HG03066 (cell line): ENCODE measurements around the gene STC2.
"Not testable (repeated sequence)": the region's sequence is repeated elsewhere in the genome, so short reads cannot be mapped to it uniquely, and the experiment has no call there.

Experiments
- ATAC-seq: cut with Tn5 transposase; IDR thresholded peaks from one replicate; pipeline ENCODE4 v1.9.1; 2021; ENCODE audit warnings: low read depth; ENCODE audit not compliant: unreplicated experiment

Gene STC2

DNA sequence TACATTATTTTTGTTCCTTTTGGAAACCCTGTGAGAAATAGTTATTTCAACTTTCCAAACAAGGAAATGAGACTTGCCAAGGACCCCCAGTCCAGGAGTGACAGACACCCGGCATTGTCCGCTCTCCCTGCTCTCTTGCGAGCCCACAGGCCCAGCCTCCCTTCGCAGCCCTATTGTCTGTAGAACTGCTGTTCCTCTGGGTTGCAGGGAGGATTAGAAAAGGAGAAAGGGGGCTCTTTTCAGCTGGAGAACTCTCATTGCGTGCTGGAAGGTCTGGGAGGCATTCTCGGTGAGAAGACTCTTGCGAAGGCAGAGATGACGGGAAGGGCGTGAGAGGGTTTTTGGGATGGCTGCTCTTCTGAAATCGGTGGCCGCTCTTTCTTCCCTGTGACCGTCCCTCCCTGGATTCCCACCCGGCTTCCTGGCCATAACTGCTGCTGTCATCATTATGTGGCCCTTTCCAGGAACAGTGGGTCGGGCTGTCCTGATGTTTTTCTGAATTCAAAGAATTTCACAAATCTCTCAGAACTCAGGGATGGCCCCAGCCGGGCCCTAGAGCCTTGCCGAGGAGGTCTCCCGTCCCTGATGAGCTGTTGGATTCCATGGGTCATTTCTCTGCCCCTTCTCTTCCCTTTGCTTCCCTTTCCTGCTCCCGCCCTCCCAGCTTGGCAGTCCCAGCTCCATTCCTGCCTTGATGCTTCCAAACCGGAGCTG, 29.8 kb downstream of the STC2 start:
- no peak for ATAC-seq

DNA sequence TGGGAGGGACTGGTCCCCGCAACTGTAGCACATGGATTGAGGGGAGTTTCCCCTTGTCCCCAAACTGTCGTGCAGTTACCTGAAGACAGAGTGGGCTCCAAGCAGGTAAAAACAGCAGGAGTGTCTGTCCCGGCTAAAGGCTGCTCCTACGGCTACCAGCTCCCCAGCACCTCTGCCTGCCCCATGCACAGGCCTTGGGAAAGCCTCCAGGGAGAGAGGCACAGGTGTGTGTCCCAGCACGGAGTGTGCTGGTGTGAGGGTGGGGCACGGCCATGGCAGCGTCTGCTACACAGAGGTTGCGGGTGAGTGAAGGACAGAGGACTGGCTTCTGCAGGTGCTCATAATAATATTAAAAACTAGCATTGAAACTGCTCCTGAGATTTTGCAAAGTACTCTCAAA, 30.4 kb downstream of the STC2 start:
- ATAC-seq = no peak

DNA sequence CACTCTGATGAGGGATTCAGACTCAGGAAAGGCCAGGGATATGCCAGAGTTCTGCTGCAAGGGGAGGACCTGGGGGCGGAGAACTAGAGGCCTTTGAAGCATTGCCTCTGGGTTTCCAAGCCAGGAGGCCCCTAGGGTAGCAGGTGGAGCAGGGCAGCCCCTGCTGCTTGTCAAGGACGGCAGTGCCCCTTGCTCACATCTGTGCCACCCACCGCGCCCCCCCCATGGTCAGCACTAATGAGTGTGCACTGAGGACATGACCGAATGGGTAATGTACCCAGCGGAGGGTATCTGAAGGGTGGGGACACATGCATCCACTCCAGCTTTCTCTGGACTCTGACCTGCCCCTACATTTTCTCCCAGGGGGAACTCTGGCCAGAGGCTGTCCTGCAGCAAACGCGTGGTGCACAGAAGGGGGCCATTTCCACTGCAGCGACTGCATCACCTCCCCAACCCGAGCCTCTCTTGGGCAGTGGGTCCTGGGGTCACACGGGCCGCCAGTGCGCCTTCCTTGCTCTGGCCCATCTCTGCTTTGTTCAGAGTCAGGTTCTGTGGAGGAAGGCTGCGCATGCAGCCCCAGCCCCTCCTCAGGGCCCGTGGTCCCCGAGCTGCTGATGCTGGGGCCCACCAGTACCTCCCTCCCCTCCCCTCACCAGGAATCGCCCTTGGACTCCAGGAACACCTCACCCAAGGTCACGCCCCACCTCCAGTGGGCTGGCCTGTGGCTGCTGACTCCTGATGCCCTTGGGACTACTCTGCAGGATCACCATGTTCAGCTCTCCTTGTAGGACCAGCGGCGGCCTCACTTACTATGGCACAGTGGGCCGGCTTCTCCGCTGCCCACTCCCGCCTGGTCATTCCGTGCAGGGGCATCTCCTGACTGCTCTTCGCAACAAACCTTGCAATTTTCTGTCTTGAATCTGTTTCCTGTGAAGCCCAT, 31.2 kb downstream of the STC2 start:
- no peak for ATAC-seq

DNA sequence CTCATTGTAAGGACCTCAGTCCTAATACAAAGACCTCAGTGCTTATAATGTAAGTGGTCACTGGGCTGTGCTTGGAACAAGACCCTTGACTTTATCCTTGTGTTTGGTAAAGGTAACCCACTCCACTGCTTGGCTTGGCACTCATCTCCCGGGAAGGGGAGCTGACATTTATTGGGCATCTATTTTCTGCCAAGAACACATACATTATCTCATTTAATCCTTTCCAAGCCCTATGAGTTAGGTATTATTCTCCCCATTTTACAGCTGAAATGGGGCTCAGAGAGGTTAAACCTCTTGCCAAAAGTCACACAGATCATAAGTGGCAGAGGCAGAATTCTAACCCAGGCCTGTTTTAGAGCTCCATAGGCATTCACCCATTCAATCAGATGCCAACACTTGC, 32.4 kb downstream of the STC2 start:
- ATAC-seq = no peak

DNA sequence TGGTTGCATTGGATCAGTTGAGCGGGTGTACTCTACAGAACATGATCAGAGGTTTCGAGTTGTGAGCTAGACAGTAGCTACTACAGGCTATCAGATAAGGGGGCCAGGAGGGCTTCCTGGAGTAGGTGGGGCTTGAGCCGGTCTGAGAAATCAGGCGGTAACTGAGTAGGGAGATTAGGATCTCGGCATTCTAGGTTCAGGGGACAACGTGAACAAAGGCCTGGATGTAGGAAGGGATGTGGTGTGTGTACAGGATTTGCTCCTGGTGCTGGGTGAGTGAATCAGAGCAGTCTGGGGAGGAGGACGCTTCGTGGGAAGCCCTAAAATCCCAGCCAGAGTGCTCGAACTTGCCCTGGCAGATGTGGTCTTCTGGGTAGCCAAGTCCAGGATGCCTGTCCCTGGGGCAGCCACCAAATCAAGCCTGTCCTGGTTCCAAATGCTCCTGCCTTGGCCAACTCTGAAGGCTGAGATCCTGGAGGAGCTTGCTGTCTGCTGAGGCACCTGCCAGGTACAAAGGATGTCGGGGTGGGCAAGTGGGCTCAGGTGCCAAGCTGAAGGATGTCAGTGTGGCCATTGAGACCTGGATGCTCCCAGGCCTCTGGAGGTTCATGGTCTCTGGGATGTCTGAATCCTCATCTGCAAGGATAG, 33.4 kb downstream of the STC2 start:
- ATAC-seq = no peak

DNA sequence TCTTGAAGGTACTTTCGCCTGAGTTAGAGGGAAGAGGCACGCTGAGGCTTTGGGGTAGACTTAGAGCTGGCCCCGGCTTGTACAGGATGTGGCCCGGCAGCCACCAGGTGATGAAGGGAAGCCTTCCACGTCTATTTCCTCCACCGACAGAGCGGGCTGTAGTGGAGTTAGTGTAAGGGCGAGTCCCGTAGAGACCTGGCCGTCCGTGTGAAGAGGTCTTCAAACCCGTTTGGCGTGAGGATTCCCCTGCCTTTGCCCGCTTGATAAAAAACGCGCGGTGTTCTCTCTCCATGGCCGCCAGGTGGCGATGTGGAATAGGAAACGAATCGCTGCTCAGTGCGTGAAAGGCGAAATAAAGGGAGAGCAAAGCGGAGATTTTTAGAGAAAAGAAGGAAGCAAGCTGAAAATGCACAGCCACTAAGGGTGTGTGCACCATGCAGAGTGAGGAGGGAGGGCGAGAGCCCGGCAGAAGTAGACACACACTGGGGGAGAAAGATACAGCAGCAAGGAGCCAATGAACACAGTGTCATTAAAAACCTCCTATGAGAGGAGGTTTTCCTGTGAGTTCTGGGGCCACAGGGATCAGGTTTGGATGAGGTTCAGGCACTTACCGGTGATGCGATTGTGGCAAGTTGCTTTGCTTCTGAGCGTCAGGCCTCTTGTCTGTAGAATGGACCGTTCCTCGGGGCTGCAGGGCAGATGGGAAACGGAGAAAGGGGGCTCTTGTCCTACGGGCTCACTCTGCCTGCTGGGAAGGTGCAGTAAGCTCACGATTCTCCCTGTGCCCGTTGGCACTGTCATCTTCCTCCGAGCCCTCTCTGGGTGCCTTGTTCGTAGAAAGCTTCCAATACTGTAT, 34.2 kb downstream of the STC2 start:
- peak; percentile 70 for ATAC-seq

DNA sequence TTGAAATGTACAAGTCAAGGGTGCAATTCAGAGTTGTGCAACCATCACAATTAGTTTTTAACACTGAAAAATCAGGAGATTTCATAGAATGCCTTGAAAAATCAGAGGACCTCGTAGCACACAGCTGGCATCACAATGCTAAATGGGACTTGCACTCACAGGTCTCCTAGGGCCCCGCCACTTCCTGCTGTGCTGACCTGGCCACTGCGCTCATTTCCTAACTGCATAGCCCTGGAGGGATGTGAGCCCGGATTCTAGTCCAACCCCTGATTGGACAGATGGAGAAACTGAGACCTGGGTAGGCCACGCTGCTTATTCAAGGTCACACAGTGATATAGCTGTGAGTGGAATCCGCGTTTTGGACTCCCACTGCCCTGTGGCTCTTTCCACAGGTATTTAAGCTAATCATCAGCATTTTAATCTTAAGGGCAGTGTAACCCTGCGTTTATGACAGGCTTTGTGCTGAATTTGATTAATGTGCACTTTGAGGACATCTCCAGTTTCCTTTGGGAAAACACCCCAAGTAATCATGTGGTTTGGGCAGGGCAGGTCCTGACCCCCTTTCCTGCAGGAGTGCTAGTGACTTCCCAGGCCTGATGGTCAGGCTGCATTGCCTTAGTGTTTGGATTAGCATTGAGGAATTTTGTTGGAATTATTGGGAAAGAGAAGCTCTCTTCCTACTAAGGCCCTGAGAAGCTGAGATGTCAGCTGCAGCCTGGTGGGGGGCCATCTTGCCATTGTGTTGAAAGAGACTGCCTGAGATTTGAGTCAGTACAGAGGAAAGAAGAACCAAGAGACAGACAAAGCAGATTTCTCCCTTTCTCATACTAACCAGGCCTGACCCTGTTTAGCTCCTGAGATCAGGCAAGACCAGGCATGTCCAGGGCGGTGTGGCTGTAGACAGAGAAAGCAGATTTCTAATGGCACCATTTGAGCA, 36.2 kb downstream of the STC2 start:
- no peak for ATAC-seq

DNA sequence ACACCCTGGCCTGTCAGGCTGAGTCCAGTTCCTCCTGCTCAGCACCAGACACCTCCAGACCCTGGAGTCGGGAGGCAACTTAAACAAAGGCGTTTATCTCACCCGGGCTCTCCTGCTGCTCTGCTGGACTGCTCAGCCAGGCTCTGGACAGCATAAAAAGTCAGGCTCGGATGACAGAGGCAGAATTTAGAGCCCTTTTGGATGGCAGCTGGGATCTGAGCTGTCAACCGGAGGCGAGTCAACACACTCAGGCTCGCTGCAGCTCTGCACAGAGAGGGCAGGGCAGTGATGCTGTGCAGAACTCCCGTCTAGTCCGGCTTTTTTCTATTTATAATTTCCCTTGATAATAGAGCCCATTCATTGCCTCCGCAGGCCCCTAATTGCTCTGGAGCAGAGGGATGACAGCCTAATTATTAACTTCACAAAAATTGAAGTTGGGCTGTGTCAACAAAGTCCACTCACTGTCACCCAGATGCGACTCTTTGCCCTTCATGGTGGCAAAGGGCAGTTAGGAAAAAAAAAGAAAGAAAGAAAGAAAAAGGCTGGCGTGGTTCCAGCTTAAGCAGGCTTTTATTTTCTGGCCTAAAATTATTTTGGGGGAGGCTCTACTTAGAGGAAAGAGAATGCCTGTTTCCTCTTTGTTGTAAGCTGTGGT, 37.6 kb downstream of the STC2 start:
- ATAC-seq = no peak

DNA sequence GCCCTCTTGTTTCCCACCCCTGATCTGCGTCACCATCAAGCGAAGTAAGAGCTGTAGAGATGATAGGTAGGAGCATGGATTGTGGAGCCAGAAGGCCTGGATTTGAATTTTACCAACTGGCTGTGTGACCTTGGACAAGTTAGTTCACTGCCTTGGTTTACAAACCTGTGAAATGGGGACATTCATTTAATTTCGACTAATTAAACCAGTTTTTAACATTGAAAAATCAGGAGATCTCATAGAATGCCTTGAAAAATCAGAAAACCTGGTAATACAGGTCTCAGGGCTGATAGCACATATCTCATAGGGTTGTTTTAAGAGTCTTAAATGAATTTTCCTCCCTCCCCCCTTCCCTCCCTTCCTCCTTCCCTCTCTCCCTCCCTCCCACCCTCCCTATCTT, 38.8 kb downstream of the STC2 start:
- no peak for ATAC-seq

DNA sequence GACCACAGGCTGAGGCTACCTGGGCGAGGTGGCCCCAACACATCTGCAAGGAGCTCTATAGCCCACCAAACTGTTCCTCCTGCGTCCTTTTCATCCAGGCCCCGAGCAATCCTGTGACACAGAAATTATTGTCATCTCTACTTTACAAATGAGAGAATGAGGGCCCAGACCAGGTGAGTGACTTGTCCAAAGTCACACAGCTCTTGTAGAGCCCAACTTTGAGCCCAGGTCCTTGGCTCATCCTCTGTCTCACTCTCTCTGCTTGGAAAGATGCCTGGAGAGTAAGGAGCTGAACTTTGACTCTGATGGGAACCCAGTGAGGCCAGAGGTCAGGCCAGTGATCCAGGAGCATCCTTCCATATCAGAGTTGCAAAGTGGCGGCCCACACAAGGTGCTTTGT, 39.6 kb downstream of the STC2 start:
- ATAC-seq = no peak

DNA sequence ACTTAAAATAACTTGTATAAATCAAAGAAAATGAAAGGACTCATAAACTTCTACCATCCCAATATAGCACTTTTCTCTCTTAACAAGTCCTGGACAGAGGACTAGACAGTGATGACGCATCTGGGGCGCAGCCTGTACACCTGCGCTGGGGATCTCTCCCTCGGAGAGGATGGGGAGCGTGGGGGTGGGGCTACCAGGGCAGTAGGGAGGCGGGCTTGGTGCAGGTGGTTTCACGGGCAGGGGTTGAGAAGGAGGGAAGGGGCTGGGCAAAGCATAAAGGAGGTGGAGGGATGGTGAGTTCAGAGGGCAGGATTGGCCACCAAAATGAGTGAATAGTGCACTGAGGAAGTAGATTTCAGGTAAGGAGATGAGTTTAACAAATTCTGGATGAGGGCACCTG, 41.1 kb downstream of the STC2 start:
- no peak for ATAC-seq

DNA sequence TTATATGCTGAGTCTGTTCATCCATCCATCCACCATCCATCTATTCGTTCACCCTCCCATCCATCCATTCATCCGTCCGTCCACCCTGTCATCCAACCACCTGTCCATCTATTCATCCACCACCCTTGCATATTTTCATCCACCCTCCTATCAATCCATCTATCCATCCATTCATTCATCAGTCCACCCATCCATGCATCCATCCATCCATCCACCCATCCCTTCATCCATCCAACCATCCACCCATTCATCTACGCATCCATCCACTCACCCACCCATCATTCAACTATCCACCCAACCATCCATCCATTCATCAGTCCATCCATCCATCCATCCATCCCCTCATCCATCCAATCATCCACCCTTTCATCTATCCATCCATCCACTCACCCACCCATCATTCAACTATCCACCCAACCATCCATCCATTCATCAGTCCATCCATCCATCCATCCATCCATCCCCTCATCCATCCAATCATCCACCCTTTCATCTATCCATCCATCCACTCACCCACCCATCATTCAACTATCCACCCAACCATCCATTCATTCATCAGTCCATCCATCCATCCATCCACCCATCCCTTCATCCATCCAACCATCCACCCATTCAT, 43.8 kb downstream of the STC2 start:
- ATAC-seq = not testable (repeated sequence)

DNA sequence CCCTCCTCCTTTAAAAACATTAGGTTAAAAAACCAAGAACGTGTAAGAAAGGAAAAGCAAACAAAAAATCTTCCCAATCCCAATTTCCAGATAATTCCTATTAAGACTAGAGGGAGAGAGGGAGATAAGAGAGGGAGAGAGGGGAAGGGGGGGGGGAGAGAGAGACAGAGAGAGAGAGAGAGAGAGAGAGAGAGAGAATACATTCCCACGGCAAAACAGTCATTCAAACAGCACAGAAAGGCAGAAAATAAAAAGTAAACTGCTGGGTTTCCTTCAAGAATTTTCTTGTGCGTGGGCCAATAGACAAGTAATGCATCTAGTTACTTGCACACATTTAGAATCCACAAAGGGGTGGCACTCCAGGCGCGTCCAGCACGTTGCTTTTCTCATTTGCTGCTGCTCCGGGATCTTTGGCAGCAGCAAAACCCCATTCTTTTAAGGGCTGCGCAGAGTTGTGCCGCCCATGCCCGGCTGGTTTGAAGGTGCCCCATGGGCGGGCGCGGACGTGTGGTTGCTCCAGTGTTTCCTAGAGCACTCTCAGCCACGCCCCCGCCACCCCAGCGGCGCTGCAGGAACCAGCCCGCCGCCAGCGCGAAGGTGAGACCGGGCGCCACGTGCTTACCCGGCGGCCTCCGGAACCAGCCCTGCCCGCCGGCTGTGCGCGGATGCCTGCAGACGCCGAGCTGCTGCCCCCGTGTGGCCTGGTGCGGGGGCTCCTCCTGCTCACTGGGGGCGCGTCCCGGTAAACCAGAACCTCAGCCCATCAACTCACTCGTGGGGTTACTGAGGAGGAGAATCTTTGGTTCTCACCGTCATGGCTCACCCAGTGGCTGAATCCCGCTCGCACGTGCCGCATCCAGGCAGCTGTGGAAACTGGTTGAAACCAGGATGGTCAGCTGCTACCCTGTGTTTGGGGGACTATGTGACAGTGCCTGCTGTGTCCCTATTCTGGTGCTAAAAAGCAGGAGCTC, 44.6 kb downstream of the STC2 start:
- peak; percentile 93 for ATAC-seq

DNA sequence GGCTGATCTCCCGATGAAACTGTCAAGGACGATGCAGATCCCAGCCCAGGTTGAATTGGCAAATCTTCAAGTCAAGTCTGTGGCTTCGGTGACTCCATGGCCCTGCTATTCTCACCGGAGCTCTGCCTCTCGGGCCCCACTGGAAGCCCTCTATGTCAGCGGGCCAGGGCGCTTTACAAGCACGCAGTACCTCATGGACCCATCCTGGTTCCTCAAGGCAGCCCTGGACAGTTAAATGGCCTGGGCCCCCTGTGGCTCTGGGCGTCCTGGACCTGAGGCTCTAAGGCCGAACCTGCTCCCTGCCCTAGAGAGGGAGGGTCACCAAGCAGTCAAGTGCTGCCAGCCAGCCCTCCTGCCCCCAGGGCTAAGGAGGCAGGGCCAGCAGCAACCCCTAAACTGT, 45.3 kb downstream of the STC2 start:
- ATAC-seq = no peak

DNA sequence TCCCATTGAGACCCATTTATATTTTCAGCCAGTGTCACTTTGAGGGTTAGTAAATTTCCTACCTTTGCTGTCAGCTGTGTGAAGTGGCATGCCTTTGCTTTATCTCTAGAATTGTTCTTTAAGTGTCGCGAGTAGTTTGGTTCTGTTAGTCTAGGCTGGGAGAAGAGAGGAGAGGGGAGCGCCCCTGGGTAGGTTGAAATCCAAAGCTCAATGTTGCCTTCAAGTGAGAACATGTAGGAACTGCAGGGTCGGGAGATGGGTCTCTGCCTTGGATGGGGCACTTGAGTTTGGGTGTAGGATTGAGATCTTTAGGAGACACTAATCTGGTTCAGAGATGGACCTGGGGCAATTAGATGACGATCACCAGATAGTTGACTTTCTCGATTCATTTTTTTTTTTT, 46.3 kb downstream of the STC2 start:
- ATAC-seq = no peak

DNA sequence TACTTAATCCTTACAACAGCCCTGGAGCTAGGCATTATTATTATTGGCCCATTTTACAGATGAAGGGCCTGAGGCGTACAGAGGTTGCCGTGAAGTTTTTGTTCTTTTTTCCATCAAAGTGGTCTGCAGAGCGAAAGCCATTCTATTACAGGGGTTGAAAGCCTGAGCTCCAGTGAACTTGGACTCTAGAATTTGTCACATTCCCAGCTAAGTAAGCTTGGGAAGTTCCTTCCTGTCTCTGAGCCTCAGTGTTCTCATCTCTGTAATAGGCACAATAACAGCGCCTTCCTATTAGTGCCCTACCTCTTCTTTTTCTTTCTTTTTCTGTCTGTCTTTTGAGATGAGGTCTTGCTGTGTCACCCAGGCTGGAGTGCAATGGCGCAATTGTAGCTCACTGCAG, 49.0 kb downstream of the STC2 start:
- ATAC-seq = no peak

DNA sequence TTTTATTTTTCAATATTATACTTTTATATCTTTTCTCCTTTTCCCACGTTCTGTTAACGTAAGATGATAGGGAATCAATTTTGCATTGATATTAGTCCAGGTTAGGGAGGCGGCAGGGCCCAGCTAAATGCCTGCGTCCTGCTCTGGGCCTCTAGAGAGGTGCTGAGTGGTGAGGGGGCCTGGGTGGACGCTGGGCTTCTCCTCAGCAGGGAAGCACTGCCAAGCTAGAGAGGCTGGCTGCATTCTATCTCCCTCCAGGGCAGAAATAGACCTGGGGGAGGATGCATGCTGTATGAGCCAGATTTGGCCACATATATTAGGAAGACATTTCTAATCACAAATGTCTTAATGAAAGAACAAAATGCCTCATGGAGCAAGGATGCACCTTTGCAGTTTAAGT, 49.6 kb downstream of the STC2 start:
- no peak for ATAC-seq
